Ishikawa (cell line): Measurements from ENCODE around the gene EML4.

Source experiments
- EGR1 ChIP-seq: IDR thresholded peaks from 2 replicates; pipeline ENCODE4 v1.6.1; 2012
- EP300 ChIP-seq: IDR thresholded peaks from 2 replicates; pipeline ENCODE4 v1.6.1; 2012; ENCODE audit warnings: borderline replicate concordance
- NFIC ChIP-seq: IDR thresholded peaks from 2 replicates; pipeline ENCODE4 v1.6.1; 2012
- RAD21 ChIP-seq: IDR thresholded peaks from 2 replicates; pipeline ENCODE4 v1.6.1; 2012; ENCODE audit warnings: low read depth
- REST ChIP-seq: IDR thresholded peaks from 2 replicates; pipeline ENCODE4 v1.6.1; 2012; ENCODE audit warnings: low read depth, mild to moderate bottlenecking
- TEAD4 ChIP-seq: IDR thresholded peaks from 2 replicates; pipeline ENCODE4 v1.6.1; 2012
- TF ChIP-seq, protein P1 (sequence below): IDR thresholded peaks from 2 replicates; pipeline ENCODE4 v1.6.1; 2012
- TF ChIP-seq, protein P2 (sequence below): IDR thresholded peaks from 2 replicates; pipeline ENCODE4 v1.6.1; 2012

GRCh38 chr2:42281416-42282081 is 112.4 kb downstream of the EML4 start:
- TF ChIP-seq, protein P1, sequence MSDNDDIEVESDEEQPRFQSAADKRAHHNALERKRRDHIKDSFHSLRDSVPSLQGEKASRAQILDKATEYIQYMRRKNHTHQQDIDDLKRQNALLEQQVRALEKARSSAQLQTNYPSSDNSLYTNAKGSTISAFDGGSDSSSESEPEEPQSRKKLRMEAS, result no peak
- TF ChIP-seq RAD21 (no peak), REST (no peak), EP300 (no peak), NFIC (no peak), EGR1 (no peak), TEAD4 (no peak)
- TF ChIP-seq, protein P2, sequence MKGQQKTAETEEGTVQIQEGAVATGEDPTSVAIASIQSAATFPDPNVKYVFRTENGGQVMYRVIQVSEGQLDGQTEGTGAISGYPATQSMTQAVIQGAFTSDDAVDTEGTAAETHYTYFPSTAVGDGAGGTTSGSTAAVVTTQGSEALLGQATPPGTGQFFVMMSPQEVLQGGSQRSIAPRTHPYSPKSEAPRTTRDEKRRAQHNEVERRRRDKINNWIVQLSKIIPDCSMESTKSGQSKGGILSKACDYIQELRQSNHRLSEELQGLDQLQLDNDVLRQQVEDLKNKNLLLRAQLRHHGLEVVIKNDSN, result no peak
